ENCODE results near the gene CNFN.

The CNFN gene

DNA sequence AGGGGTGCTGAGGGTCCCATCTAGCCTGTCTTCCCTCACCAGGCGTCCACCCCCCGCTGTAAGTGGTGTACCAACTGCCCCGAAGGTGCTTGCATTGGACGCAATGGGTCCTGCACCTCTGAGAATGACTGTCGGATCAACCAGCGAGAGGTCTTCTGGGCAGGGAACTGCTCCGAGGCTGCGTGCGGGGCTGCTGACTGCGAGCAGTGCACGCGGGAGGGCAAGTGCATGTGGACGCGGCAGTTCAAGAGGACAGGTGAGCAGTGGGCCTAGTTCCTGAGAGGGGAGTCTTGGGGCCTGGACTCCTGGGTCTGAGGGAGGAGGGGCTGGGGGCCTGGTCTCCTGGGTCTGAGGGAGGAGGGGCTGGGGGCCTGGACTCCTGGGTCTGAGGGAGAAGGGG, 27.8 kb downstream of the CNFN start:
- no peak overlapping the region for H3K4me3 ChIP-seq (ENCODE audit: extremely low read depth, insufficient read depth, low read length, poor library complexity, severe bottlenecking)

GRCh38 chr19:42361545-42361910, 28.6 kb downstream of the CNFN start:
- WGBS, 2 experiments (ENCODE audit: insufficient coverage in 2 of 2), result 91 to 97% methylated on average over 4 to 6 of the region's 7 CpGs
- Histone ChIP-seq H3K4me3 (ENCODE audit: extremely low read depth, insufficient read depth, low read length, poor library complexity, severe bottlenecking) (no peak overlapping the region), H3K4me1 (ENCODE audit: control insufficient read depth, insufficient read depth, low read length, poor library complexity, severe bottlenecking) (peaks cover 7% of the 10 kb centered on the region), H3K9me3 (ENCODE audit: control insufficient read depth, low read length) (no peaks in the 10 kb centered on the region), H3K36me3 (ENCODE audit: control insufficient read depth, insufficient read depth, low read length) (peaks cover 27% of the 10 kb centered on the region), H3K27ac (ENCODE audit: low read depth, low read length, severe bottlenecking) (no peak overlapping the region)

More for the DNA sequence above, 27.8 kb downstream of the CNFN start:
- WGBS, 2 experiments (ENCODE audit: insufficient coverage in 2 of 2), result 91 to 98% methylated on average over 11 to 14 of the region's 14 CpGs
- Histone ChIP-seq H3K36me3 (ENCODE audit: control insufficient read depth, insufficient read depth, low read length) (peaks cover 27% of the 10 kb centered on the region), H3K9me3 (ENCODE audit: control insufficient read depth, low read length) (no peaks in the 10 kb centered on the region), H3K27ac (ENCODE audit: low read depth, low read length, severe bottlenecking) (no peak overlapping the region), H3K4me1 (ENCODE audit: control insufficient read depth, insufficient read depth, low read length, poor library complexity, severe bottlenecking) (peaks cover 7% of the 10 kb centered on the region)

DNA sequence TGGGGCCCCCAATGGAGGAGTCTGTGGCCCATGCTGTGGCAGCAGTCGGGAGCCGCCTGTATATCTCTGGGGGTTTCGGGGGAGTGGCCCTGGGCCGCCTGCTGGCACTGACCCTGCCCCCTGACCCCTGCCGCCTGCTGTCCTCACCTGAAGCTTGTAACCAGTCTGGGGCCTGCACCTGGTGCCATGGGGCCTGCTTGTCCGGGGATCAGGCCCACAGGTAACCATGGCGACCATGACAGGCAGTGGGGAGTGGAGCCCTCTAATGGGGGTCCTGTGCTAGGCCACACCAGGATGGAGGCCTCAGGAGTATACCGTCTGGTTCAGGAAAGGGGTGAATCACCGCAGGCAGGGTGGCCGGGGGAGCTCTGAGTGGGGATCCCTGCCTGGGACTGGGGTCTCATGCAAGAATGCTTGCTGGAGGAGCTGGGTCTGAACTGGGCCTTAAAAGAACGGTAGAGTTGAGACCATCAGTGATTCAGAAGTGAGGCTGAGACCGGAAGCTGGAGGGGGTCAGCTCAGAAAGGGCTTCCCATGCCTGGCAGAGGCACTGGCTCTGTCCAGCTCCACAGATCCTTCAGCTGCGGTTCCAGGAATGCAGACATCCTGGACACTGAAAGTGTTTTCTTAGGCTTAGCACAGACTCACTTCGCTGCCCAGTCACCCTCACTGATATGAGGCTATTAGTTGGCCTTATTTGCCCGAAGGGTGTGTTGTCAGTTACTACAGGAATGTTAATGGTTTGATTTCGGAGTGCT, 29.1 kb downstream of the CNFN start:
- Histone ChIP-seq H3K9me3 (ENCODE audit: control insufficient read depth, low read length) (no peaks in the 10 kb centered on the region), H3K4me1 (ENCODE audit: control insufficient read depth, insufficient read depth, low read length, poor library complexity, severe bottlenecking) (peaks cover 7% of the 10 kb centered on the region), H3K27ac (ENCODE audit: low read depth, low read length, severe bottlenecking) (peak overlapping the region; percentile 23), H3K4me3 (ENCODE audit: extremely low read depth, insufficient read depth, low read length, poor library complexity, severe bottlenecking) (no peak overlapping the region), H3K36me3 (ENCODE audit: control insufficient read depth, insufficient read depth, low read length) (peaks cover 28% of the 10 kb centered on the region)
- 81 to 88% methylated on average over 12 to 15 of the region's 16 CpGs for WGBS, 2 experiments (ENCODE audit: insufficient coverage in 2 of 2)

GRCh38 chr19:42357290-42357689, 32.8 kb downstream of the CNFN start:
- Histone ChIP-seq H3K4me1 (ENCODE audit: control insufficient read depth, insufficient read depth, low read length, poor library complexity, severe bottlenecking) (peaks cover 7% of the 10 kb centered on the region), H3K9me3 (ENCODE audit: control insufficient read depth, low read length) (no peaks in the 10 kb centered on the region), H3K4me3 (ENCODE audit: extremely low read depth, insufficient read depth, low read length, poor library complexity, severe bottlenecking) (no peak overlapping the region), H3K27ac (ENCODE audit: low read depth, low read length, severe bottlenecking) (no peak overlapping the region), H3K36me3 (ENCODE audit: control insufficient read depth, insufficient read depth, low read length) (peaks cover 39% of the 10 kb centered on the region)
- WGBS, 2 experiments (ENCODE audit: insufficient coverage in 2 of 2), result 94 to 97% methylated on average over 11 of the region's 12 CpGs

DNA sequence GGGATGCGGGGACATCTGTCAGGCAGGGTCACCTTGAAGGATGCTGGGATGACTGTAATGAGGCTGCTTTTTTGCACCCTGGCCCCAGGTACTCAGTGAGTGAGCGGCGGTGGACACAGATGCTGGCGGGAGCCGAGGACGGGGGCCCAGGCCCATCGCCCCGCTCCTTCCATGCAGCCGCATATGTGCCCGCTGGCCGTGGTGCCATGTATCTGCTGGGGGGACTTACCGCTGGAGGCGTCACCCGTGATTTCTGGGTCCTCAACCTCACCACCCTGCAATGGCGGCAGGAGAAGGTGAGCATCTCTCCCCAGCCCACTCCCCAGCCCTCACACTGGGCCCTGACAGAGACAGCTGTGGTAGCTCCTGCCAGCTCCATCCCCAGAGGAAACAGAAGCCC, 33.4 kb downstream of the CNFN start:
- WGBS, 2 experiments (ENCODE audit: insufficient coverage in 2 of 2), result 97 to 98% methylated on average over 15 of the region's 15 CpGs
- H3K9me3 ChIP-seq (ENCODE audit: control insufficient read depth, low read length), result no peaks in the 10 kb centered on the region
- peaks cover 7% of the 10 kb centered on the region for H3K4me1 ChIP-seq (ENCODE audit: control insufficient read depth, insufficient read depth, low read length, poor library complexity, severe bottlenecking)
- H3K36me3 ChIP-seq (ENCODE audit: control insufficient read depth, insufficient read depth, low read length), result peaks cover 39% of the 10 kb centered on the region
- H3K27ac ChIP-seq (ENCODE audit: low read depth, low read length, severe bottlenecking), result no peak overlapping the region
- H3K4me3 ChIP-seq (ENCODE audit: extremely low read depth, insufficient read depth, low read length, poor library complexity, severe bottlenecking), result no peak overlapping the region

GRCh38 chr19:42355896-42356295, 34.2 kb downstream of the CNFN start:
- no peak overlapping the region for H3K27ac ChIP-seq (ENCODE audit: low read depth, low read length, severe bottlenecking)
- H3K4me3 ChIP-seq (ENCODE audit: extremely low read depth, insufficient read depth, low read length, poor library complexity, severe bottlenecking), result no peak overlapping the region
- no peaks in the 10 kb centered on the region for H3K9me3 ChIP-seq (ENCODE audit: control insufficient read depth, low read length)
- H3K4me1 ChIP-seq (ENCODE audit: control insufficient read depth, insufficient read depth, low read length, poor library complexity, severe bottlenecking), result peaks cover 4% of the 10 kb centered on the region
- H3K36me3 ChIP-seq (ENCODE audit: control insufficient read depth, insufficient read depth, low read length), result peaks cover 39% of the 10 kb centered on the region
- WGBS, 2 experiments (ENCODE audit: insufficient coverage in 2 of 2), result 96 to 98% methylated on average over 8 to 12 of the region's 12 CpGs

DNA sequence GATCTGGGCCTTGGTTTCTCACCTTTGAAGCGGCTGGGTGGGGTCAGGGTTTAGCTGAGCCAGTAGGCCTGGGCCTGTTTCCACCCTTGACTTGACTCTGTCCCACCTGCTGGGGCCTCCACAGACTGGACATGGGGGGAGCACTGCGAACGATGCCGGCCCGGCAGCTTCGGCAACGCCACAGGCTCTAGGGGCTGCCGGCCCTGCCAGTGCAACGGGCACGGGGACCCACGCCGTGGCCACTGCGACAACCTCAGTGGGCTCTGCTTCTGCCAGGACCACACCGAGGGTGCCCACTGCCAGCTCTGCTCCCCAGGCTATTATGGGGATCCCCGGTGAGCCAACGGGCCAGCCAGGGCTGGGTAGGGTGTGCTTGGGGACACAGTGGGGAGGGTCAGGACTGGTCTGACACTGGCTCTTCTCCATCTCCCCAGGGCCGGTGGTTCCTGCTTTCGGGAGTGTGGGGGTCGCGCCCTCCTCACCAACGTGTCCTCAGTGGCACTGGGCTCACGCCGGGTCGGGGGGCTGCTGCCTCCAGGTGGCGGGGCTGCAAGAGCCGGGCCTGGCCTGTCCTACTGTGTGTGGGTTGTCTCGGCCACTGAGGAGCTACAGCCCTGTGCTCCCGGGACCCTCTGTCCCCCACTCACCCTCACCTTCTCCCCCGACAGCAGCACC, 36.6 kb downstream of the CNFN start:
- 96 to 98% methylated on average over 22 to 26 of the region's 29 CpGs for WGBS, 2 experiments (ENCODE audit: insufficient coverage in 2 of 2)
- Histone ChIP-seq H3K36me3 (ENCODE audit: control insufficient read depth, insufficient read depth, low read length) (peaks cover 40% of the 10 kb centered on the region), H3K9me3 (ENCODE audit: control insufficient read depth, low read length) (no peaks in the 10 kb centered on the region), H3K27ac (ENCODE audit: low read depth, low read length, severe bottlenecking) (no peak overlapping the region), H3K4me3 (ENCODE audit: extremely low read depth, insufficient read depth, low read length, poor library complexity, severe bottlenecking) (no peak overlapping the region), H3K4me1 (ENCODE audit: control insufficient read depth, insufficient read depth, low read length, poor library complexity, severe bottlenecking) (no peaks in the 10 kb centered on the region)

DNA sequence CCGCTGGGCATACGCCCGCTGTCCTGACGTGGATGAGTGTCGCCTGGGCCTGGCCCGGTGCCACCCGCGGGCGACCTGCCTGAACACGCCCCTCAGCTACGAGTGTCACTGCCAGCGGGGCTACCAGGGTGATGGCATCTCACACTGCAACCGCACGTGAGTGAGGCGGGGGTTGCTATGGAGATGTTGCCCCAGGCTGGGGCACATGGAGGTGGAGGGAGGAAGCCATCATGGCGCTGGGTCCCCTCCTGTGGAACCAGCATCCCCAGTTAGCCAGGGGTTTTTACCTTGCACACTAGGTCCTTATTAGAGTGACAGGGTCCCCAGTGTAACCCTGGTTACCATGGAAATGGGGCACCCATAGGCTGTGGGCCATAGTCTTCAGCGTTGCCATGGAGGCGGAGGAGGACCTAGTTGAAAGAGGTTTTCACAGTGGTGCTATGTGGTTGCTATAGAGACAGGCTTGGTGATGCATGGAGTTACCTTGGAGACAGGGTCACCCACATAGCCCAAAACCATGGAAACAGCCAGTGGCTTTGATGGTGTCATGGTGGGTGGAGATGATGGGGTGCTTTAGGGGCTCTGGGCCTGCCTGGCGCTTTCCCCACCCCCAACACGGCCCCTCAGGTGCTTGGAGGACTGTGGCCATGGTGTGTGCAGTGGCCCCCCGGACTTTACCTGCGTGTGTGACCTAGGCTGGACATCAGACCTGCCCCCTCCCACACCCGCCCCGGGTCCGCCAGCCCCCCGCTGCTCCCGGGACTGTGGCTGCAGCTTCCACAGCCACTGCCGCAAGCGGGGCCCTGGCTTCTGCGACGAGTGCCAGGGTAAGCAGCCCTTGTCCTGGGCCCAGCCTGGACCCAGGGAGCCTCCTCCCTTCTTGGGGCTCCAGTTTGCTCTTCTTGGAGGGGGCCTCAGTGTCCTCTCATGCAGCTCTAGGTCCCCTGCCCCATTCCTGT, 37.5 kb downstream of the CNFN start:
- Histone ChIP-seq H3K27ac (ENCODE audit: low read depth, low read length, severe bottlenecking) (no peak overlapping the region), H3K36me3 (ENCODE audit: control insufficient read depth, insufficient read depth, low read length) (peaks cover 41% of the 10 kb centered on the region), H3K9me3 (ENCODE audit: control insufficient read depth, low read length) (no peaks in the 10 kb centered on the region), H3K4me3 (ENCODE audit: extremely low read depth, insufficient read depth, low read length, poor library complexity, severe bottlenecking) (no peak overlapping the region), H3K4me1 (ENCODE audit: control insufficient read depth, insufficient read depth, low read length, poor library complexity, severe bottlenecking) (no peaks in the 10 kb centered on the region)
- WGBS, 2 experiments (ENCODE audit: insufficient coverage in 2 of 2), result 93 to 97% methylated on average over 22 to 25 of the region's 31 CpGs

DNA sequence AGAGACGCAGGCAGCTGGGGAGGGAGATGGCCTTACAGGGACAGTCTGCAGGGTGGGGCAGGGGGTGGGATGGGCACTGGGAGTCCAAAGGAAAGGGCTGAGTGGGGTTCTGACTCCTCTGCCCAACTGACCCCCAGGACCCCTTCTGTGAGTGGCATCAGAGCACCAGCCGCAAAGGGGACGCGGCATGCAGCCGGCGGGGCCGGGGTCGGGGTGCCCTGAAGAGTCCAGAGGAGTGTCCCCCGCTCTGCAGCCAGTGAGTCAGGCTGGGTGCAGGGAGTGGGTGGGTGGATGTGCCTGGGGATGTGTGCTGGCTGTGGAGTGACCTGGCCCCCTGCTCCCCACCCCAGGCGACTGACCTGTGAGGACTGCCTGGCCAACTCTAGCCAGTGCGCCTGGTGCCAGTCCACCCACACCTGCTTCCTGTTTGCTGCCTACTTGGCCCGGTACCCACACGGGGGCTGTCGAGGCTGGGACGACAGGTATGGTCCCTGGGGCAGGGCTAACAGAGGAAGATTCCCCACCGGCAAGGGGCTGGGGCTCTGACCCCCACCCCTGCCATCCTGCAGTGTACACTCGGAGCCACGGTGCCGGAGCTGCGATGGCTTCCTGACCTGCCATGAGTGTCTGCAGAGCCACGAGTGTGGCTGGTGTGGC, 38.9 kb downstream of the CNFN start:
- H3K36me3 ChIP-seq (ENCODE audit: control insufficient read depth, insufficient read depth, low read length), result peaks cover 47% of the 10 kb centered on the region
- H3K4me3 ChIP-seq (ENCODE audit: extremely low read depth, insufficient read depth, low read length, poor library complexity, severe bottlenecking), result no peak overlapping the region
- H3K4me1 ChIP-seq (ENCODE audit: control insufficient read depth, insufficient read depth, low read length, poor library complexity, severe bottlenecking), result no peaks in the 10 kb centered on the region
- H3K9me3 ChIP-seq (ENCODE audit: control insufficient read depth, low read length), result no peaks in the 10 kb centered on the region
- 95 to 96% methylated on average over 20 to 21 of the region's 21 CpGs for WGBS, 2 experiments (ENCODE audit: insufficient coverage in 2 of 2)
- no peak overlapping the region for H3K27ac ChIP-seq (ENCODE audit: low read depth, low read length, severe bottlenecking)

DNA sequence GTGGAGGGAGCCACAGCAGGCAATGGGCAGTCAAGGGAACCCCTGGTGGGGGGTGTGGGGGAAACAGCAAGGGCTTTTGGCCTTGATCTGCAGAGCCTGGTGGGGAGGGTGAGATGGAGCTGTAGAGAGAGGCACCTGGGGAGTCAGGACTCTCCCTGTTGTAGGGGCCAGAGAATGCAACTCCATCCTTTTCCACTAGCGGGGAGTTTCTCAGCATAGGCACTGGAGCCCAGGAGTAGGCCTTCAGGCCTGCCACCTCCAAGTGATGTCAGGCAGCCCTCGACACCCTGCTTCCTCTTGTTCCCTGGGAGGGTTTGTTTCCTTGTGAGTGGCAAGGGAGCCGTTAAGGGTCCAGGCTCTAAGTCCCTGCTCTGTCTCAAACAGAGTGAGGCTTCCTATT, 39.7 kb downstream of the CNFN start:
- no CpG with 5 or more reads among the region's 3 CpGs for WGBS, 2 experiments (ENCODE audit: insufficient coverage in 2 of 2)
- Histone ChIP-seq H3K4me3 (ENCODE audit: extremely low read depth, insufficient read depth, low read length, poor library complexity, severe bottlenecking) (no peak overlapping the region), H3K9me3 (ENCODE audit: control insufficient read depth, low read length) (no peaks in the 10 kb centered on the region), H3K4me1 (ENCODE audit: control insufficient read depth, insufficient read depth, low read length, poor library complexity, severe bottlenecking) (no peaks in the 10 kb centered on the region), H3K36me3 (ENCODE audit: control insufficient read depth, insufficient read depth, low read length) (peaks cover 47% of the 10 kb centered on the region), H3K27ac (ENCODE audit: low read depth, low read length, severe bottlenecking) (no peak overlapping the region)
